GM23248 (cell line): Measurements from ENCODE around the gene C1QL2. TPM values are rescaled to one million over a fixed set of nuclear protein-coding genes. Genes with fewer than 3 reads are reported as not detected.

Source experiments
- DNase-seq: peaks from one replicate; pipeline ENCODE4 v3.0.0-alpha.2; 2015
- H2AFZ ChIP-seq: fragments of 200-600 bp; sonication (generic); 2 replicates; pipeline ENCODE4 v1.6.1; 2016; ENCODE audit warnings: antibody characterized with exemption
- H3F3A ChIP-seq: fragments of 200-600 bp; sonication (generic); 2 replicates; pipeline ENCODE4 v1.6.1; 2016; ENCODE audit warnings: mild to moderate bottlenecking, antibody characterized with exemption, mixed run types; ENCODE audit not compliant: insufficient read depth
- H3K27ac ChIP-seq: fragments of 200-600 bp; sonication (generic); 2 replicates; pipeline ENCODE4 v1.5.1; 2016; ENCODE audit warnings: mild to moderate bottlenecking
- H3K27me3 ChIP-seq: fragments of 200-600 bp; sonication (generic); replicated peaks from 2 replicates; pipeline ENCODE4 v1.6.1; 2016; ENCODE audit warnings: mild to moderate bottlenecking; ENCODE audit not compliant: insufficient read depth
- H3K36me3 ChIP-seq: fragments of 200-600 bp; sonication (generic); 2 replicates; pipeline ENCODE4 v1.6.1; 2016; ENCODE audit warnings: low read depth, mild to moderate bottlenecking
- H3K4me1 ChIP-seq: fragments of 200-600 bp; sonication (generic); 2 replicates; pipeline ENCODE4 v1.6.1; 2016; ENCODE audit warnings: mild to moderate bottlenecking; ENCODE audit not compliant: insufficient read depth
- H3K4me2 ChIP-seq: fragments of 200-600 bp; sonication (generic); one replicate; pipeline ENCODE4 v1.6.1; 2016; ENCODE audit warnings: mild to moderate bottlenecking; ENCODE audit not compliant: unreplicated experiment
- H3K4me3 ChIP-seq: fragments of 200-600 bp; sonication (generic); 2 replicates; pipeline ENCODE4 v1.5.1; 2016; ENCODE audit warnings: mild to moderate bottlenecking
- H3K79me2 ChIP-seq: fragments of 200-600 bp; sonication (generic); 2 replicates; pipeline ENCODE4 v1.6.1; 2016; ENCODE audit warnings: mild to moderate bottlenecking; ENCODE audit not compliant: insufficient read depth
- H3K9ac ChIP-seq: fragments of 200-600 bp; sonication (generic); 2 replicates; pipeline ENCODE4 v1.6.1; 2016; ENCODE audit warnings: mild to moderate bottlenecking
- H3K9me2 ChIP-seq: fragments of 200-600 bp; sonication (generic); 2 replicates; pipeline ENCODE4 v1.6.1; 2016; ENCODE audit warnings: mixed run types, mild to moderate bottlenecking, moderate library complexity; ENCODE audit not compliant: insufficient read depth
- H3K9me3 ChIP-seq: fragments of 200-600 bp; sonication (generic); one replicate; pipeline ENCODE4 v1.6.1; 2017; ENCODE audit warnings: low read depth
- H4K20me1 ChIP-seq: fragments of 200-600 bp; sonication (generic); 2 replicates; pipeline ENCODE4 v1.6.0; 2016; ENCODE audit not compliant: insufficient read depth
- EZH2 ChIP-seq: fragments of 200-600 bp; sonication (generic); IDR thresholded peaks from 2 replicates; pipeline ENCODE4 v1.6.1; 2018; ENCODE audit warnings: antibody characterized with exemption, mild to moderate bottlenecking; ENCODE audit not compliant: insufficient read depth, poor library complexity, severe bottlenecking
- EZH2phosphoT487 ChIP-seq: fragments of 200-600 bp; sonication (generic); IDR thresholded peaks from 2 replicates; pipeline ENCODE4 v1.6.1; 2018; ENCODE audit warnings: antibody characterized with exemption, moderate library complexity, mild to moderate bottlenecking, low read depth; ENCODE audit not compliant: insufficient read depth
- WGBS, 2 experiments: methylation state at CpG; one replicate each; pipeline ENCODE4 v1.1.6; 2015 to 2017; ENCODE audit warnings: low lambda C conversion rate in 2 of 2, low coverage in 1 of 2; ENCODE audit errors: missing lambda C conversion rate in 2 of 2; 5-methylcytosine and 5-hydroxymethylcytosine counted together
- in situ Hi-C: fragments of 300-500 bp; cut with MboI; formaldehyde crosslinking; loops from 2 replicates; pipeline ENCODE4 v1.15.0; 2020
- polyA plus RNA-seq: library from polyadenylated mRNA; unstranded; fragments of >200 nt; fragmentation: Nextera tagmentation; extraction: Ambion mirVana; gene quantifications from 2 replicates; pipeline ENCODE4 v1.2.1, GENCODE V29; 2016
- total RNA-seq: library from RNA; depleted of rRNA; stranded (reverse); fragments of >200 nt; shearing (Covaris generic); gene quantifications from 2 replicates; pipeline ENCODE4 v1.2.3, GENCODE V29; 2014

C1QL2 gene
- total and polyA plus RNA-seq, 2 experiments from 2014 or later, result not detected

DNA sequence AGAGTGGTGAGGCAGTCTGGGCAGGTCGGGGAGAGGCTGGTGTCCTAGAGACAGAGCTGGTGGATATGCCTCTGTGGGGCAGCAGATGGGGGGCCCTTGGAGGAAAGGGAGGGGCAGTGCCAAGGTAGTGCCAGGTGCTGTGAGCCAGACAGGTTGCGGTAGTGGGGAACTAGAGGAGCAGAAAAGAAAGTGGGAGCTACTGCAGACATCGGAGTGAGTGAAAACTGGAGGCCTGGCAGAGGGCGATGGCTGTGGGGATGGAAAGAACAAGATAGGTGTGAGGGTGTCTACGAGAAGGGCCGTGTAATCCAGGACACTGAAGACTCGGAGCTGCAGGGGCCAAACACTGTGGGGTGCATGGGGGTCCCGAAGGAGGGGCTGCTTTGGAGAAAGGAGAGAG lies 21.7 kb downstream of the C1QL2 start:
- H3K4me1 ChIP-seq, result no peaks in the 10 kb centered on the region
- no peaks in the 10 kb centered on the region for H3K9me3 ChIP-seq
- no peaks in the 10 kb centered on the region for H3K9me2 ChIP-seq
- WGBS, 2 experiments, result 36 to 37% methylated on average over 7 to 8 of the region's 8 CpGs
- no peaks in the 10 kb centered on the region for H3K79me2 ChIP-seq
- no peak overlapping the region for H3K4me3 ChIP-seq
- H3K36me3 ChIP-seq, result no peaks in the 10 kb centered on the region
- in situ Hi-C loops, result no loop called here
- no peak overlapping the region for H2AFZ ChIP-seq
- no peak for TF ChIP-seq EZH2
- TF ChIP-seq EZH2phosphoT487, result no peak
- H4K20me1 ChIP-seq, result no peaks in the 10 kb centered on the region
- H3F3A ChIP-seq, result no peaks in the 10 kb centered on the region
- no peak for DNase-seq
- no peak overlapping the region for H3K27ac ChIP-seq
- H3K9ac ChIP-seq, result no peak overlapping the region
- no peak overlapping the region for H3K4me2 ChIP-seq
- H3K27me3 ChIP-seq, result peaks cover 21% of the 10 kb centered on the region

DNA sequence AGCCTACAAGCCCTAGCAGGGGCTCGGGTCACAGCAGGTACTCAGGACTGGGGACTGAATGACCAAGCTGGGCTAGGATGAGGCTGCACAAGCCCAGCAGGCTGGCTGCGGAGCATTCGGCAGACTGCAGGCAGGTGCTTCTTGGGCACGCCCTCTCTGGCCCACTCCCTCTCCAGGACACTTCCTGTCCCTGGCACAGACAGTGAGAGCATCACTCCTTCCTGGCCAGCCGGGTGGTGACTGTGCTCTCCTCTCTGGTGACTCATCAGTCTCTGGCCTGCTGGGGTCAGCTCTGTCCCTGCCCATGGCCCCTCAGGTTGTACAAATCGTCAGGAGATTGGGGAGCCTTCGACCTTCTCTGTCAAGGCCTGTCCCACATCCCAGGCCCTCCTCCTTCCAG lies 22.5 kb downstream of the C1QL2 start:
- Histone ChIP-seq H3K4me2 (no peak overlapping the region), H3K36me3 (no peaks in the 10 kb centered on the region), H3K79me2 (no peaks in the 10 kb centered on the region), H3K9me2 (no peaks in the 10 kb centered on the region), H3K27me3 (peaks cover 29% of the 10 kb centered on the region), H3F3A (no peaks in the 10 kb centered on the region), H3K27ac (no peak overlapping the region), H4K20me1 (no peaks in the 10 kb centered on the region), H3K9me3 (no peaks in the 10 kb centered on the region), H3K4me3 (no peak overlapping the region), H3K4me1 (no peaks in the 10 kb centered on the region), H3K9ac (no peak overlapping the region), H2AFZ (no peak overlapping the region)
- 27 to 39% methylated on average over 7 of the region's 7 CpGs for WGBS, 2 experiments
- no peak for TF ChIP-seq EZH2
- TF ChIP-seq EZH2phosphoT487, result no peak
- DNase-seq, result peak; percentile 8
- in situ Hi-C loops, result no loop called here

DNA sequence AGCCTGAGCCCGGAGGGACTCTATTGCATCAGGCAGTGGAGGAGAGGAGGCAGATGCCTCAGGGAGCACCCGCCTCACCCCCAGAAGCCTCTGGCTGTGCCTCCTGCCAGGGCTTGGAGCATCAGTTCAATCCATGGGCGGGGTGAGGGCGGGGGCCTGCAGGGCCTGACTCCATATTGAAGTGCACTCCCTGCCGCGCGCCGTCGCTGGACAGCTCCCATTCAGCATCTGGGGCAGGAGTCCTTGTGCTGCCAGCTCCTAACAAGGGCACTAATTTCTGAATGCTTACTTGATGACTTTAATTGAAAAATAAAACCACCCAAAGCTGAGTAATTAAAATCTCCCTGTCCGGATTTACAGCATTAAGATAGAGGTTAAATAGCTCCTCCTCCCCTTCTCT lies 23.8 kb downstream of the C1QL2 start:
- no peak for TF ChIP-seq EZH2phosphoT487
- no peak for TF ChIP-seq EZH2
- Histone ChIP-seq H4K20me1 (no peaks in the 10 kb centered on the region), H3K27ac (no peak overlapping the region), H3K4me3 (no peak overlapping the region), H3F3A (no peaks in the 10 kb centered on the region), H3K9me2 (no peaks in the 10 kb centered on the region), H3K79me2 (no peaks in the 10 kb centered on the region), H3K9me3 (no peaks in the 10 kb centered on the region), H2AFZ (no peak overlapping the region), H3K4me1 (no peaks in the 10 kb centered on the region), H3K27me3 (peaks cover 33% of the 10 kb centered on the region), H3K36me3 (no peaks in the 10 kb centered on the region), H3K4me2 (no peak overlapping the region), H3K9ac (no peak overlapping the region)
- no peak for DNase-seq
- 71 to 74% methylated on average over 10 of the region's 10 CpGs for WGBS, 2 experiments
- in situ Hi-C loops, result no loop called here

DNA sequence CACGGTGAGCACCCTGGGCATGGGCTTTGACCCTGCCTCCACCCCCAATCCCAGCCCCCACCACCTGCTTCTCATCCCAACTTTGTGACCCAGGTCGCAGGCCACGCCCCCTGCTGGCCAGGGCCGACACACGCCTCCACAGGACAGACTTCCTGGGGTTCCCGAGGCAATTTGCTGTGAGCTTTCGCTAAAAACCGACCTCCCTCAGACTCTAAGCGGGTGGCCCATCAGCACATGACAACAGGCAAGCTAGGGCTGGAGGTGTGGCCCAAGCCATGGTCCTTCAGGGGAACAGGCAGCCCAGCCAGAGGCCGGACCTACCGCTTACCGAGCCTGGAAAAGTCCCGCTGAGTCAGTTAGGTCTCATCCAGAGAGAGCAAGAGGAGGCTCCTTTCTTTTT lies 31.9 kb downstream of the C1QL2 start:
- Histone ChIP-seq H3K27me3 (peaks cover 43% of the 10 kb centered on the region), H3K4me1 (no peaks in the 10 kb centered on the region), H2AFZ (0 out of 2 replicates have a peak overlapping the region, but pooled peaks have one; percentile 39), H3K9ac (no peak overlapping the region), H3K4me2 (no peak overlapping the region), H3K9me3 (no peaks in the 10 kb centered on the region), H3F3A (no peaks in the 10 kb centered on the region), H3K4me3 (peak overlapping the region; percentile 54; the same call in 1 of the 2 replicates), H3K27ac (no peak overlapping the region), H3K36me3 (no peaks in the 10 kb centered on the region), H4K20me1 (no peaks in the 10 kb centered on the region), H3K9me2 (no peaks in the 10 kb centered on the region), H3K79me2 (no peaks in the 10 kb centered on the region)
- peak; percentile 45 for DNase-seq
- 2 to 6% methylated on average over 13 of the region's 13 CpGs for WGBS, 2 experiments
- TF ChIP-seq EZH2phosphoT487, result no peak
- TF ChIP-seq EZH2, result no peak
- in situ Hi-C loops, result no loop called here

DNA sequence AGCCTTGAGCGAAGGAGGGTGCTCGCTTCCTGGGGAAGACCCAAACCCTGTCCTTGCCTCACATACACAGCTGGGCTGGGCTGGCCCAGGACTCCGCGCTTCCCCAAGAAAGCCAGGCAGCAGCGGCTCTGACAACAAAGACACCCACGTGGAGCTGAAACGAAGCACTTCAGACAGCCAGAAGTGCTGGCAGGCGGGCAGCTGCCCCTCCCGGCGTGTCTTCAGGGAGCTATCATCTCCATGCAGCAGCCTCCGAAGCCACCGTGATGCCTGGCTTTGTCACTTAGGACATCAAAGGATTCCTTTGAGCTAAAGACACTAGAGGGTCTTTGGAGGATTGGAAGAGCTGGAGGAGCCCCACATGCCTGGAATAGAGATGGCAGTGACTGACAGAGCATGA lies 35.2 kb downstream of the C1QL2 start:
- H3K36me3 ChIP-seq, result no peaks in the 10 kb centered on the region
- no peaks in the 10 kb centered on the region for H3K79me2 ChIP-seq
- H2AFZ ChIP-seq, result no peak overlapping the region
- no peak overlapping the region for H3K4me2 ChIP-seq
- WGBS, 2 experiments, result 30 to 31% methylated on average over 11 to 12 of the region's 12 CpGs
- H3K9me2 ChIP-seq, result no peaks in the 10 kb centered on the region
- no peaks in the 10 kb centered on the region for H4K20me1 ChIP-seq
- no peaks in the 10 kb centered on the region for H3K4me1 ChIP-seq
- no peak overlapping the region for H3K27ac ChIP-seq
- H3K9me3 ChIP-seq, result no peaks in the 10 kb centered on the region
- no peak overlapping the region for H3K4me3 ChIP-seq
- TF ChIP-seq EZH2phosphoT487 (no peak), EZH2 (no peak)
- H3K27me3 ChIP-seq, result peaks cover 15% of the 10 kb centered on the region
- DNase-seq, result no peak
- H3F3A ChIP-seq, result no peaks in the 10 kb centered on the region
- in situ Hi-C loops, result no loop called here
- no peak overlapping the region for H3K9ac ChIP-seq
